ENCODE data around the gene WDR17. TPM values are rescaled to one million over a fixed set of nuclear protein-coding genes. Genes with fewer than 3 reads are reported as not detected.

The WDR17 gene
- total RNA-seq (2021; fragmentation: NEBNext Ultra II Directional; extraction: Animal tissue kit (Norgen Biotek cat#: 25700)) (3.3 and 3.4 TPM in 2 replicates), polyA plus RNA-seq (2011; rRNA removed) (1.4 TPM in 2 replicates), polyA minus RNA-seq (2011; rRNA and poly(A)+ RNA removed) (2.9 and 10.0 TPM in 2 replicates)
- 2.6 TPM for polyA plus RNA-seq (2011; cell fraction: cytosol; rRNA removed)
- 3.8 TPM for polyA plus RNA-seq (2011; cell fraction: nucleus; rRNA removed)
- polyA plus RNA-seq (2012, experiment 1 of 2), result 1.8 to 3.4 TPM (median 2.5 TPM) in 4 replicates
- 0.35 TPM for polyA plus RNA-seq (2012, experiment 2 of 2)
- polyA plus RNA-seq (2013, experiment 1 of 2), result 2.3 TPM
- 1.8 TPM for polyA plus RNA-seq (2013, experiment 2 of 2)
- 1.6 TPM for polyA minus RNA-seq (2011; cell fraction: cytosol; rRNA and poly(A)+ RNA removed)
- polyA minus RNA-seq (2011; cell fraction: nucleus; rRNA and poly(A)+ RNA removed), result 7.5 TPM
- long read RNA-seq, experiment 1, partial matches to known transcripts, result 0 of 2 reads
- long read RNA-seq, experiment 1, other reads (novel, unspliced or antisense), result 2 of 2 reads
- long read RNA-seq, experiment 2, result 0 reads

- Histone ChIP-seq H3K23me2 (ENCODE audit: low read depth, low read length) (peaks cover 4% of the 10 kb centered on the region), H4K20me1 (replicated peaks in 1 of 2; ENCODE audit: control insufficient read depth in 1 of 2, insufficient read depth in 2 of 2, low read length in 2 of 2) (no peaks in the 10 kb centered on the region), H4K8ac (ENCODE audit: extremely low read depth, insufficient read depth, low read length) (no peak within 1 kb of the TSS), H2BK12ac (ENCODE audit: low read depth, low read length) (no peak within 1 kb of the TSS; the same call in 1 of the 2 replicates), H3K14ac (ENCODE audit: insufficient read length) (no peak within 1 kb of the TSS), H3K27ac (ENCODE audit: low read depth, low read length) (peak within 1 kb of the TSS; percentile 45; the same call in 1 of the 2 replicates), H2AK5ac (ENCODE audit: low read depth, low read length) (no peak within 1 kb of the TSS; the same call in 1 of the 2 replicates), H3K4me3 (ENCODE audit: extremely low read depth in 1 of 4, insufficient read depth in 2 of 4, low read depth in 3 of 4, low read length in 4 of 4) (peak within 1 kb of the TSS; percentile 71 to 92 (median 81)), H4K91ac (replicated peaks; ENCODE audit: insufficient read length, low read length) (peak within 1 kb of the TSS; percentile 75), H3K4me1 (replicated peaks in 1 of 4; ENCODE audit: control insufficient read depth in 3 of 4, insufficient read depth in 4 of 4, low read length in 3 of 4) (no peaks in the 10 kb centered on the region; a peak in 1 of 7 replicates), H2AFZ (ENCODE audit: low read length) (peak within 1 kb of the TSS; percentile 98), H3K79me1 (ENCODE audit: low read depth, low read length) (no peaks in the 10 kb centered on the region), H2BK5ac (ENCODE audit: low read depth, low read length) (peak within 1 kb of the TSS; percentile 66; the same call in 1 of the 2 replicates), H3K27me3 (replicated peaks in 1 of 4; ENCODE audit: control insufficient read depth in 3 of 4, extremely low read depth in 1 of 4, insufficient read depth in 3 of 4, low read length in 3 of 4) (no peaks in the 10 kb centered on the region), H3K9ac (replicated peaks in 1 of 4; ENCODE audit: extremely low read depth in 1 of 4, low read depth in 3 of 4, low read length in 3 of 4) (peak within 1 kb of the TSS; percentile 69 to 91 (median 78)), H2BK120ac (replicated peaks; ENCODE audit: low read depth, low read length) (no peak within 1 kb of the TSS), H3K4ac (replicated peaks; ENCODE audit: insufficient read length, low read depth, low read length) (no peak within 1 kb of the TSS), H3K36me3 (ENCODE audit: control insufficient read depth in 2 of 4, insufficient read depth in 4 of 4, low read length in 3 of 4) (no peaks in the 10 kb centered on the region), H3K4me2 (ENCODE audit: insufficient read depth in 1 of 2, low read depth in 2 of 2, low read length in 2 of 2) (peak within 1 kb of the TSS; percentile 91 to 92), H3K23ac (ENCODE audit: insufficient read length) (no peak within 1 kb of the TSS), H3K18ac (ENCODE audit: extremely low read depth, low read length) (no peak within 1 kb of the TSS; the same call in 1 of the 2 replicates), H2BK20ac (ENCODE audit: low read length) (no peak within 1 kb of the TSS), H4K5ac (ENCODE audit: insufficient read length, low read depth, low read length) (peak within 1 kb of the TSS; percentile 70), H2BK15ac (ENCODE audit: low read length) (no peak within 1 kb of the TSS), H3K56ac (replicated peaks; ENCODE audit: insufficient read length, low read depth, low read length) (peak within 1 kb of the TSS; percentile 79), H3K9me3 (ENCODE audit: insufficient read depth in 2 of 2, low read depth in 1 of 2, low read length in 1 of 2) (no peaks in the 10 kb centered on the region), H3K79me2 (ENCODE audit: control insufficient read depth in 1 of 2, insufficient read depth in 2 of 2, low read length in 2 of 2) (no peaks in the 10 kb centered on the region)
- POLR2A ChIA-PET (ENCODE audit: partially characterized antibody), result interaction anchor here (0.9 kb wide), 1 partner anchor 32 kb away, joined by 3 read pairs; no protein-coding TSS in a partner anchor
- WGBS, 2 experiments (ENCODE audit: extremely low coverage in 1 of 2, insufficient coverage in 1 of 2, insufficient read length in 1 of 2, insufficient replicate concordance in 2 of 2, low coverage in 1 of 2, low lambda C conversion rate in 2 of 2, missing lambda C conversion rate in 1 of 2), result 1% methylated on average over 27 of the region's 55 CpGs; no CpG with 5 or more reads in 1 of the 2 experiments
- FAIRE-seq (peak; percentile 96), DNase-seq (ENCODE audit: low read depth in 1 of 2, low spot score in 2 of 2) (peak; percentile 90 to 94)
- CTCF ChIA-PET (ENCODE audit: partially characterized antibody), result interaction anchor here (0.6 kb wide), 1 partner anchor 248 kb away, joined by 3 read pairs; no protein-coding TSS in a partner anchor
- TF ChIP-seq RAD21 (IDR thresholded peaks at IDR 0.05 in 1 of 2, conservative IDR thresholded peaks at IDR 0.05 in 1 of 2; ENCODE audit: low read depth in 2 of 2, low read length in 2 of 2), result peak in 1 of 2 experiments; percentile 18; a peak in 2 of 4 replicates
- no peak; the same call in 1 of the 2 replicates for TF ChIP-seq TAF1 (IDR thresholded peaks at IDR 0.05; ENCODE audit: low read depth, low read length)
- no peak for TF ChIP-seq KDM5A (IDR thresholded peaks at IDR 0.05; ENCODE audit: low read length)
- no peak for TF ChIP-seq HDAC6 (IDR thresholded peaks at IDR 0.05; ENCODE audit: low read depth, low read length)
- TF ChIP-seq POLR2A (IDR thresholded peaks at IDR 0.05; ENCODE audit: control extremely low read depth in 1 of 2, low read depth in 2 of 2, low read length in 2 of 2), result 0 out of 3 replicates have a peak, but pooled peaks of 1 of the 2 experiments have one; percentile 15
- no peak for TF ChIP-seq SRF (IDR thresholded peaks at IDR 0.05; ENCODE audit: low read depth, low read length)
- TF ChIP-seq TBP (IDR thresholded peaks at IDR 0.05; ENCODE audit: low read depth, low read length), result peak; percentile 66; the same call in 1 of the 2 replicates
- TF ChIP-seq RBBP5 (IDR thresholded peaks at IDR 0.05; ENCODE audit: borderline replicate concordance, low read depth, low read length), result peak; percentile 49; the same call in 1 of the 2 replicates
- no peak for TF ChIP-seq YY1 (IDR thresholded peaks at IDR 0.05; ENCODE audit: low read depth, low read length)
Observed at GRCh38 chr4:176065435-176066291, at the start of gene WDR17. WDR17 (plus strand) TSS chr4:176065841; CDS start chr4:176111581, 45,740 bp downstream.
